Neural cell (in vitro differentiated cells): ENCODE data around the gene FRMD4B. TPM values are rescaled to one million over a fixed set of nuclear protein-coding genes. Genes with fewer than 3 reads are reported as not detected.

Experiments used
- H2AFZ ChIP-seq: fragments of 200-600, 300-800 bp; sonication (generic), shearing (Covaris generic); 2 replicates; pipeline ENCODE4 v1.6.0; 2014; ENCODE audit warnings: low read depth, mild to moderate bottlenecking, antibody characterized with exemption, low read length, moderate library complexity
- H3F3A ChIP-seq: fragments of 200-600 bp; shearing (Covaris generic); 2 replicates; pipeline ENCODE4 v1.6.1; 2016; ENCODE audit warnings: mild to moderate bottlenecking, moderate library complexity, mixed read lengths, antibody characterized with exemption, low read length; ENCODE audit not compliant: insufficient read depth, poor library complexity, severe bottlenecking
- H3K27ac ChIP-seq: fragments of 200-600, 300-800 bp; sonication (generic), shearing (Covaris generic); 2 replicates; pipeline ENCODE4 v1.5.1; 2014; ENCODE audit warnings: mild to moderate bottlenecking, low read length, moderate library complexity
- H3K27me3 ChIP-seq: fragments of 300-800, 200-600 bp; sonication (generic), shearing (Covaris generic); 2 replicates; pipeline ENCODE4 v1.6.0; 2014; ENCODE audit warnings: mild to moderate bottlenecking, low read depth, low read length, moderate library complexity; ENCODE audit not compliant: insufficient read depth
- H3K36me3 ChIP-seq: fragments of 300-800, 200-600 bp; sonication (generic), shearing (Covaris generic); 2 replicates; pipeline ENCODE4 v1.5.1; 2014; ENCODE audit warnings: mild to moderate bottlenecking, antibody characterized with exemption, low read length, moderate library complexity; ENCODE audit not compliant: insufficient read depth
- H3K4me2 ChIP-seq: fragments of 300-800, 200-600 bp; sonication (generic), shearing (Covaris generic); 2 replicates; pipeline ENCODE4 v1.6.0; 2014; ENCODE audit warnings: mild to moderate bottlenecking, low read length
- H3K4me3 ChIP-seq: fragments of 300-800, 200-600 bp; sonication (generic), shearing (Covaris generic); 2 replicates; pipeline ENCODE4 v1.5.1; 2014; ENCODE audit warnings: mild to moderate bottlenecking, low read length, moderate library complexity
- H3K79me2 ChIP-seq: fragments of 200-600 bp; shearing (Covaris generic); replicated peaks from 2 replicates; pipeline ENCODE4 v1.6.0; 2014; ENCODE audit warnings: mild to moderate bottlenecking, low read length, moderate library complexity; ENCODE audit not compliant: insufficient read depth
- H3K9ac ChIP-seq: fragments of 300-800, 200-600 bp; sonication (generic), shearing (Covaris generic); 2 replicates; pipeline ENCODE4 v1.6.1; 2016; ENCODE audit warnings: mild to moderate bottlenecking, low read length, mixed read lengths
- H3K9me2 ChIP-seq: fragments of 200-600 bp; shearing (Covaris generic); 2 replicates; pipeline ENCODE4 v1.6.1; 2016; ENCODE audit warnings: mild to moderate bottlenecking, low read length, mixed read lengths; ENCODE audit not compliant: insufficient read depth
- H3K9me3 ChIP-seq: fragments of 200-600, 300-800 bp; sonication (generic), shearing (Covaris generic); 2 replicates; pipeline ENCODE4 v1.6.1; 2016; ENCODE audit warnings: mild to moderate bottlenecking, mixed run types, low read length, moderate library complexity, mixed read lengths
- H4K20me1 ChIP-seq: fragments of 200-600 bp; shearing (Covaris generic); 2 replicates; pipeline ENCODE4 v1.6.1; 2016; ENCODE audit warnings: mild to moderate bottlenecking, mixed run types; ENCODE audit not compliant: insufficient read depth
- EP300 ChIP-seq: fragments of 450-650 bp; conservative IDR thresholded peaks from 2 replicates; pipeline ENCODE4 v1.6.1; 2014; ENCODE audit warnings: antibody characterized with exemption, mild to moderate bottlenecking, moderate library complexity; ENCODE audit not compliant: poor library complexity, severe bottlenecking
- EZH2 ChIP-seq: fragments of 200-600, 300-800 bp; shearing (Covaris generic), sonication (generic); IDR thresholded peaks from 2 replicates; pipeline ENCODE4 v1.6.1; 2014; ENCODE audit warnings: antibody characterized with exemption, low read length, borderline replicate concordance, mild to moderate bottlenecking; ENCODE audit not compliant: insufficient read depth, poor library complexity, severe bottlenecking
- MXI1 ChIP-seq: fragments of 450-650 bp; conservative IDR thresholded peaks from 2 replicates; pipeline ENCODE4 v1.6.1; 2014; ENCODE audit warnings: antibody characterized with exemption, mild to moderate bottlenecking; ENCODE audit not compliant: poor library complexity, severe bottlenecking
- POLR2AphosphoS5 ChIP-seq: IDR thresholded peaks from 2 replicates; pipeline ENCODE4 v1.6.1; 2012
- RAD21 ChIP-seq: fragments of 450-650 bp; conservative IDR thresholded peaks from 2 replicates; pipeline ENCODE4 v1.6.1; 2014; ENCODE audit warnings: antibody characterized with exemption, mild to moderate bottlenecking, moderate library complexity
- TAF1 ChIP-seq: IDR thresholded peaks from 2 replicates; pipeline ENCODE4 v1.6.1; 2012; ENCODE audit warnings: low read depth
- polyA plus RNA-seq: library from polyadenylated mRNA; depleted of rRNA; stranded (reverse); fragments of >200 nt; gene quantifications from 2 replicates; pipeline ENCODE4 v1.2.3, GENCODE V29; 2014
- TF ChIP-seq, protein P1 (sequence below): IDR thresholded peaks from 2 replicates; pipeline ENCODE4 v1.6.1; 2012; ENCODE audit warnings: borderline replicate concordance
- TF ChIP-seq, protein P2 (sequence below): fragments of 450-650 bp; IDR thresholded peaks from 2 replicates; pipeline ENCODE4 v1.5.1; 2014; ENCODE audit warnings: antibody characterized with exemption, mild to moderate bottlenecking, moderate library complexity; ENCODE audit not compliant: poor library complexity, severe bottlenecking

FRMD4B gene
- polyA plus RNA-seq, 1 donor from 2014 or later: 6.2 TPM

DNA sequence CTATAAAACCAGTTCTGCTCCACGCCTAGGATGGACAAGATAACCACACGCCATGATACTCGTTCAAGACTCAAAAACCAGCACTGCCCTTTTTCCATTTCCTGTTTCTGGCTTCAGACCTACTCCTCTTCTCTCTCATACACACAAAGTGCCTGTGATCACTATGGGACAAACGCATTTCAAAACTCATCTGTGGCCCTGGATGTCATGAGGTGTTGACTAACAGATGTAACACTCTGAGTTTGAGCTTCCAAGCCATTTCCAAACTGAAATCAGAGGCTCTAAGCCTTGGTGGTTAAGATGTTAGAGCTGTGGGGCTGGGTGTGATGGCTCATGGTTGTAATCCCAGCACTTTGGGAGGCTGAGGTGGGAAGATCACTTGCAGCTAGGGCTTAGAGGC lies 207.8 kb downstream of the FRMD4B start:
- H3K79me2 ChIP-seq: no peaks in the 10 kb centered on the region
- H3K9me3 ChIP-seq: no peaks in the 10 kb centered on the region
- no peaks in the 10 kb centered on the region for H3K27me3 ChIP-seq
- H2AFZ ChIP-seq: no peak overlapping the region
- no peak overlapping the region for H3K4me2 ChIP-seq
- no peaks in the 10 kb centered on the region for H3K9me2 ChIP-seq
- no peak overlapping the region for H3K9ac ChIP-seq
- H3K4me3 ChIP-seq: no peak overlapping the region
- H3F3A ChIP-seq: no peaks in the 10 kb centered on the region
- H3K36me3 ChIP-seq: no peaks in the 10 kb centered on the region
- H3K27ac ChIP-seq: no peak overlapping the region
- TF ChIP-seq, protein P1, sequence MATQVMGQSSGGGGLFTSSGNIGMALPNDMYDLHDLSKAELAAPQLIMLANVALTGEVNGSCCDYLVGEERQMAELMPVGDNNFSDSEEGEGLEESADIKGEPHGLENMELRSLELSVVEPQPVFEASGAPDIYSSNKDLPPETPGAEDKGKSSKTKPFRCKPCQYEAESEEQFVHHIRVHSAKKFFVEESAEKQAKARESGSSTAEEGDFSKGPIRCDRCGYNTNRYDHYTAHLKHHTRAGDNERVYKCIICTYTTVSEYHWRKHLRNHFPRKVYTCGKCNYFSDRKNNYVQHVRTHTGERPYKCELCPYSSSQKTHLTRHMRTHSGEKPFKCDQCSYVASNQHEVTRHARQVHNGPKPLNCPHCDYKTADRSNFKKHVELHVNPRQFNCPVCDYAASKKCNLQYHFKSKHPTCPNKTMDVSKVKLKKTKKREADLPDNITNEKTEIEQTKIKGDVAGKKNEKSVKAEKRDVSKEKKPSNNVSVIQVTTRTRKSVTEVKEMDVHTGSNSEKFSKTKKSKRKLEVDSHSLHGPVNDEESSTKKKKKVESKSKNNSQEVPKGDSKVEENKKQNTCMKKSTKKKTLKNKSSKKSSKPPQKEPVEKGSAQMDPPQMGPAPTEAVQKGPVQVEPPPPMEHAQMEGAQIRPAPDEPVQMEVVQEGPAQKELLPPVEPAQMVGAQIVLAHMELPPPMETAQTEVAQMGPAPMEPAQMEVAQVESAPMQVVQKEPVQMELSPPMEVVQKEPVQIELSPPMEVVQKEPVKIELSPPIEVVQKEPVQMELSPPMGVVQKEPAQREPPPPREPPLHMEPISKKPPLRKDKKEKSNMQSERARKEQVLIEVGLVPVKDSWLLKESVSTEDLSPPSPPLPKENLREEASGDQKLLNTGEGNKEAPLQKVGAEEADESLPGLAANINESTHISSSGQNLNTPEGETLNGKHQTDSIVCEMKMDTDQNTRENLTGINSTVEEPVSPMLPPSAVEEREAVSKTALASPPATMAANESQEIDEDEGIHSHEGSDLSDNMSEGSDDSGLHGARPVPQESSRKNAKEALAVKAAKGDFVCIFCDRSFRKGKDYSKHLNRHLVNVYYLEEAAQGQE: no peak
- no peak for TF ChIP-seq EZH2
- H4K20me1 ChIP-seq: no peaks in the 10 kb centered on the region

DNA sequence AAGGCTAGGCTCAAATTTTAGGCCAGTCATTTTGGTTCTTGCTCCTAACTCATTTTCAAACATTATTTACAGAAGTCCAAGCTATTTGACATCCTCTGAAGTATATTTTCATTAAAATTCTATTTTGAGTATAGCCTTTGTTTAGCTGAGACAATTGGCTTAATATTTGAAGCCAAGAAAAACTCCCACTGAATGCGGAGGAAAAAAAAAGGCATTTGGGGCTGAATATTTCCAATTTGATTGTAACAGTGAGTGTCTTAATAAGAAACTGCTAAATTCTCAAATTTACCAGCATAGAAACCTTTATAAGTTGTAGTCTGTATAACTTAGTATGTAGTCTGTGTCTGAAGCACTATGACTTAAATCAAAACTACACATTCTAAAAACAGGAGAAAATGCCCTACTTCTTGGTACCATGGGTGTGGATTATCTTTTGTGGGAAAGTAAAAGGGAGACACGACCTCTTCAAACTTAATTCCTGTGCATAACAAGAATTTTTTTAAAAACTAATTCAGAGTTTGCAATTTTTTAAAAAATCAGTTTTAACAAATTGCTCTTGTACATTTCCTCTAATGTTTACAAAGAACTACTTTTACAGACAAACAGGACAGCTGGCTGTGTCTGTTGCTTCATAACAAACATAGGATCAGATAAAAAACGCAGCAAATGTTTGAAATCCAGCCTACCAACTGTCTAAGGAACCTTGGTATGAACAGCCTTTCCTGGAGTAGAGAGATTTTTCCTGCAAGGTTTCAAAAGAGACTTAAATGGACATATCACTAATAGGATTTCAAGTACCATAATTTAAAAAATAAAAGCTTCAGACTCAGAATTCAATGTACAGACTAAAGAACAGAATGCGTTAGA lies 210.8 kb downstream of the FRMD4B start:
- H3K36me3 ChIP-seq: no peaks in the 10 kb centered on the region
- H3K79me2 ChIP-seq: no peaks in the 10 kb centered on the region
- H3F3A ChIP-seq: no peaks in the 10 kb centered on the region
- H3K27ac ChIP-seq: no peak overlapping the region
- no peaks in the 10 kb centered on the region for H3K9me3 ChIP-seq
- H3K4me3 ChIP-seq: no peak overlapping the region
- TF ChIP-seq, protein P1: no peak
- TF ChIP-seq EP300 (no peak), RAD21 (no peak), TAF1 (no peak)
- no peaks in the 10 kb centered on the region for H3K27me3 ChIP-seq
- no peak overlapping the region for H2AFZ ChIP-seq
- no peak overlapping the region for H3K9ac ChIP-seq
- H3K4me2 ChIP-seq: no peak overlapping the region
- H4K20me1 ChIP-seq: no peaks in the 10 kb centered on the region
- no peaks in the 10 kb centered on the region for H3K9me2 ChIP-seq

DNA sequence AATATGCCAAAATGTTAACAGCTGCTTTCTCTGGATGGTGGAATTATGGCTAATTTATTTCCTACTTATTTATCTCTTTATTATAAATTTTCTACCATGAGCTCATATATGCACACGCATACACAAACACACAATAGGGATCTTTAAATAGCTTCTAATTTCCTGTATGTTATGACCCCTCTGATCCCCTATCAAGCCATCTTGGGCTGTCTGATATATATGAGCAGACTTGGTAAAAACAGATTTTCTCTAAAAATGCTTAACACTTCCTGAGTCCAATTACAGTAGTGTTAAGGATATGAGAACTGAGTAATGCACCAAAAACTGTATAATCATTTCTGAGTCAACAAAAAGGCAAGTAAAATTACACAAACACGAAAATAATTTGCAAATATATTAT lies 211.4 kb downstream of the FRMD4B start:
- Histone ChIP-seq H2AFZ (no peak overlapping the region), H3K4me3 (no peak overlapping the region), H3K27ac (no peak overlapping the region), H3K36me3 (no peaks in the 10 kb centered on the region), H3K9me2 (no peaks in the 10 kb centered on the region), H3K79me2 (no peaks in the 10 kb centered on the region), H3F3A (no peaks in the 10 kb centered on the region), H3K9ac (no peak overlapping the region), H4K20me1 (no peaks in the 10 kb centered on the region), H3K27me3 (no peaks in the 10 kb centered on the region), H3K9me3 (no peaks in the 10 kb centered on the region), H3K4me2 (no peak overlapping the region)
- TF ChIP-seq MXI1: no peak
- TF ChIP-seq, protein P1: no peak
- TF ChIP-seq, protein P2, sequence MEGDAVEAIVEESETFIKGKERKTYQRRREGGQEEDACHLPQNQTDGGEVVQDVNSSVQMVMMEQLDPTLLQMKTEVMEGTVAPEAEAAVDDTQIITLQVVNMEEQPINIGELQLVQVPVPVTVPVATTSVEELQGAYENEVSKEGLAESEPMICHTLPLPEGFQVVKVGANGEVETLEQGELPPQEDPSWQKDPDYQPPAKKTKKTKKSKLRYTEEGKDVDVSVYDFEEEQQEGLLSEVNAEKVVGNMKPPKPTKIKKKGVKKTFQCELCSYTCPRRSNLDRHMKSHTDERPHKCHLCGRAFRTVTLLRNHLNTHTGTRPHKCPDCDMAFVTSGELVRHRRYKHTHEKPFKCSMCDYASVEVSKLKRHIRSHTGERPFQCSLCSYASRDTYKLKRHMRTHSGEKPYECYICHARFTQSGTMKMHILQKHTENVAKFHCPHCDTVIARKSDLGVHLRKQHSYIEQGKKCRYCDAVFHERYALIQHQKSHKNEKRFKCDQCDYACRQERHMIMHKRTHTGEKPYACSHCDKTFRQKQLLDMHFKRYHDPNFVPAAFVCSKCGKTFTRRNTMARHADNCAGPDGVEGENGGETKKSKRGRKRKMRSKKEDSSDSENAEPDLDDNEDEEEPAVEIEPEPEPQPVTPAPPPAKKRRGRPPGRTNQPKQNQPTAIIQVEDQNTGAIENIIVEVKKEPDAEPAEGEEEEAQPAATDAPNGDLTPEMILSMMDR: no peak
- TF ChIP-seq RAD21: no peak
- no peak for TF ChIP-seq EP300
- TF ChIP-seq EZH2: no peak
- no peak for TF ChIP-seq POLR2AphosphoS5
- TF ChIP-seq TAF1: no peak
